ENCODE data around the gene PIGN.

DNA sequence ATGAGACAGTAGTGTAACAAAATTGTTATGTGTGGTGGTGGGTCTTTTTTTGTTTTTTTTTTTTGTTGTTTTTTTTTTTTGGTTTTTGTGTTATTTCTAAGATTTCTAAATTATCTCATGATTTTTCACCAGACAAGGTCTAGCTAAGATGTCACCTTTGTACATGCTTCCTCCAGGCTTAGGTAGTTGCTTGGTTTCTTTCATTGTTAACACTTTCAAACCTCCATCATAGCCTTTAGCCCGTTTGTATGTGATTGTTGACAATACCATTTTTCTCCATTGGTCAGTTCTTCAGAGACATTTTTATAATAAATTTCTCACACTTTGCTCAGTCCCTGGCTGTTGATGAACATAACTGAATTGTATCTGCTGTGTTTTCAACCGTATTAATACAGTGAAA lies 2.4 kb upstream of the PIGN start:
- TF ChIP-seq, protein P1, sequence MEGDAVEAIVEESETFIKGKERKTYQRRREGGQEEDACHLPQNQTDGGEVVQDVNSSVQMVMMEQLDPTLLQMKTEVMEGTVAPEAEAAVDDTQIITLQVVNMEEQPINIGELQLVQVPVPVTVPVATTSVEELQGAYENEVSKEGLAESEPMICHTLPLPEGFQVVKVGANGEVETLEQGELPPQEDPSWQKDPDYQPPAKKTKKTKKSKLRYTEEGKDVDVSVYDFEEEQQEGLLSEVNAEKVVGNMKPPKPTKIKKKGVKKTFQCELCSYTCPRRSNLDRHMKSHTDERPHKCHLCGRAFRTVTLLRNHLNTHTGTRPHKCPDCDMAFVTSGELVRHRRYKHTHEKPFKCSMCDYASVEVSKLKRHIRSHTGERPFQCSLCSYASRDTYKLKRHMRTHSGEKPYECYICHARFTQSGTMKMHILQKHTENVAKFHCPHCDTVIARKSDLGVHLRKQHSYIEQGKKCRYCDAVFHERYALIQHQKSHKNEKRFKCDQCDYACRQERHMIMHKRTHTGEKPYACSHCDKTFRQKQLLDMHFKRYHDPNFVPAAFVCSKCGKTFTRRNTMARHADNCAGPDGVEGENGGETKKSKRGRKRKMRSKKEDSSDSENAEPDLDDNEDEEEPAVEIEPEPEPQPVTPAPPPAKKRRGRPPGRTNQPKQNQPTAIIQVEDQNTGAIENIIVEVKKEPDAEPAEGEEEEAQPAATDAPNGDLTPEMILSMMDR (IDR thresholded peaks at IDR 0.05), result no peak
- TF ChIP-seq POLR2A (IDR thresholded peaks at IDR 0.05), result no peak
